ENCODE data around the gene SPEN. TPM values are rescaled to one million over a fixed set of nuclear protein-coding genes. Genes with fewer than 3 reads are reported as not detected.
A peak's percentile ranks its signal among the peaks of the same experiment; 100 is the strongest.
"Not testable (repeated sequence)": the region's sequence is repeated elsewhere in the genome, so short reads cannot be mapped to it uniquely, and the experiment has no call there.

Gene SPEN
- total RNA-seq, 1 donor from 2014 or later: 20.8 TPM

DNA sequence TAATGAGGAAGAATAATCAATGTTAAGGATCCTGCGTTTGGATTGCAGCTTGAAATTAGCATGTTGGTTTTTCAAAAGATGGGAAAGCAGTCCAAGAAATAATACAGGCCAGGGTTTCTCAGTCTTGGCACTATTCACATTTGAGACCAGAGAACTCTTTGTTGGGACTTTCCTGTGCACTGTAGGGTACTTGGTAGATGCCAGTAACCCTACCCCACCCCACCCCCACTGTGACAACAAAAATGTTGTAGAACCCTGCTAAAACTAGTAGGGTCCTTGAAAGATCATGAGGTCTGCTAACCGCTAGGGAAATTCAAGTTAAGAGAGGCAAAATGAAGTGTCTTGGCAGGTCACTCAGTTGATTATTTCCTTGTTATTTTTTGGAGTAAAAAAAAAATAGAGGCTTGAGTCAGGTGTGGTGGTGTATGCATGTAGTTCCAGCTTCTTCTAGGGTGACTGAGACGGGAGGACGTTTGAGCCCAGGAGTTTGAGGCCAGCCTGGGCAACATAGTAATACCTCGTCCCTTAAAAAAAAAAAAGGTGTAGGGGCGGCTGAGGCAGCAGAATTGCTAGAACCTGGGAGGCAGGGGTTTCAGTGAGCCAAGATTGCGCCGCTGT lies 53.3 kb downstream of the SPEN start:
- Histone ChIP-seq H3K27me3 (ENCODE audit: low read depth) (no peaks in the 10 kb centered on the region), H3K4me1 (peaks cover 44% of the 10 kb centered on the region), H3K4me3 (no peak overlapping the region), H3K36me3 (peaks cover 7% of the 10 kb centered on the region), H3K27ac (replicated peaks) (no peak overlapping the region), H3K9me3 (replicated peaks) (no peaks in the 10 kb centered on the region)
- no peak for DNase-seq
- intact Hi-C loops (cut with micrococcal nuclease): no loop called here
- TF ChIP-seq, protein P1, sequence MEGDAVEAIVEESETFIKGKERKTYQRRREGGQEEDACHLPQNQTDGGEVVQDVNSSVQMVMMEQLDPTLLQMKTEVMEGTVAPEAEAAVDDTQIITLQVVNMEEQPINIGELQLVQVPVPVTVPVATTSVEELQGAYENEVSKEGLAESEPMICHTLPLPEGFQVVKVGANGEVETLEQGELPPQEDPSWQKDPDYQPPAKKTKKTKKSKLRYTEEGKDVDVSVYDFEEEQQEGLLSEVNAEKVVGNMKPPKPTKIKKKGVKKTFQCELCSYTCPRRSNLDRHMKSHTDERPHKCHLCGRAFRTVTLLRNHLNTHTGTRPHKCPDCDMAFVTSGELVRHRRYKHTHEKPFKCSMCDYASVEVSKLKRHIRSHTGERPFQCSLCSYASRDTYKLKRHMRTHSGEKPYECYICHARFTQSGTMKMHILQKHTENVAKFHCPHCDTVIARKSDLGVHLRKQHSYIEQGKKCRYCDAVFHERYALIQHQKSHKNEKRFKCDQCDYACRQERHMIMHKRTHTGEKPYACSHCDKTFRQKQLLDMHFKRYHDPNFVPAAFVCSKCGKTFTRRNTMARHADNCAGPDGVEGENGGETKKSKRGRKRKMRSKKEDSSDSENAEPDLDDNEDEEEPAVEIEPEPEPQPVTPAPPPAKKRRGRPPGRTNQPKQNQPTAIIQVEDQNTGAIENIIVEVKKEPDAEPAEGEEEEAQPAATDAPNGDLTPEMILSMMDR (IDR thresholded peaks at IDR 0.05; ENCODE audit: borderline replicate concordance): no peak

DNA sequence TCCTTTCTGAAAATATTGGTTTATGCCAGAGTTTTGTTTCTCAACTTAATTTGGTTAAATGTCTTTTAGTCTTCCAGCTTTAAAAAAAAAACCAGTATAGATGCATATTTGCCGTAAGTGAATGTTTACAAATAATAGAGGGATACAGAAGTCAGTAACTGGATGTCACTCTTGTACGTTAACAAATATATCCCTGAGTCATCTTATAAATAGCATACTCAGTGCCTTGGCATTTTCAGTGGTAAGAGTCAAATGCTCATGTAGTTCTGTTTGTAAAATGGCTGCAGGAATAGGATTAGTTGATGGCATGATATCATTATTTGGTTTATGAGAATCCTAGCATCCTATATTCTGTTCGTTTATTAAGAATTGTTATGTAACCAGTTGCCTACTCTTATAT lies 55.4 kb downstream of the SPEN start:
- H3K27ac ChIP-seq (replicated peaks): peak overlapping the region; percentile 43

DNA sequence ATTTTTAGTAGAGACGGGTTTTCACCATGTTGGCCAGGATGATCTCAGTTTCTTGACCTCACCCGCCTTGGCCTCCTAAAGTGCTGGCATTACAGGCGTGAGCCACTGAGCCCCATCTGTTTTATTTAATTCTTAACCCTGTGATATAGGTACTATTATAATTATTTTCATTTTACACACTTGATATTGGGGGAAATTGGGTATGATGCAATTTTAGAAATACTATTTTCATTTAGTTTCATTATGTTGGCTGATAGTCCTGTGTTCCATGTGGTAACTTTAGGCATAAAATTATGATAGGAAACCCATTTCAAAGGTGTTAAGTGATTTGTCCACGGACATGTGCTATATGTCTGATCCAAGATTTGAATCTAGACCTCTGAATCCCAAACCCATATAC lies 61.1 kb downstream of the SPEN start:
- no peak overlapping the region for H3K27ac ChIP-seq (replicated peaks)
- H3K4me1 ChIP-seq: peaks cover 6% of the 10 kb centered on the region
- H3K36me3 ChIP-seq: peaks cover 53% of the 10 kb centered on the region
- no peaks in the 10 kb centered on the region for H3K27me3 ChIP-seq (ENCODE audit: low read depth)
- no peak overlapping the region for H3K4me3 ChIP-seq
- intact Hi-C loops (cut with micrococcal nuclease): no loop called here
- TF ChIP-seq, protein P1 (IDR thresholded peaks at IDR 0.05; ENCODE audit: borderline replicate concordance): no peak
- H3K9me3 ChIP-seq (replicated peaks): no peaks in the 10 kb centered on the region
- DNase-seq: no peak

More for the DNA sequence above, 55.4 kb downstream of the SPEN start:
- Histone ChIP-seq H3K4me1 (peaks cover 43% of the 10 kb centered on the region), H3K36me3 (peaks cover 9% of the 10 kb centered on the region), H3K4me3 (no peak overlapping the region), H3K9me3 (replicated peaks) (no peaks in the 10 kb centered on the region), H3K27me3 (ENCODE audit: low read depth) (no peaks in the 10 kb centered on the region)
- TF ChIP-seq, protein P1 (IDR thresholded peaks at IDR 0.05; ENCODE audit: borderline replicate concordance): no peak
- DNase-seq: no peak
- intact Hi-C loops (cut with micrococcal nuclease): no loop called here

DNA sequence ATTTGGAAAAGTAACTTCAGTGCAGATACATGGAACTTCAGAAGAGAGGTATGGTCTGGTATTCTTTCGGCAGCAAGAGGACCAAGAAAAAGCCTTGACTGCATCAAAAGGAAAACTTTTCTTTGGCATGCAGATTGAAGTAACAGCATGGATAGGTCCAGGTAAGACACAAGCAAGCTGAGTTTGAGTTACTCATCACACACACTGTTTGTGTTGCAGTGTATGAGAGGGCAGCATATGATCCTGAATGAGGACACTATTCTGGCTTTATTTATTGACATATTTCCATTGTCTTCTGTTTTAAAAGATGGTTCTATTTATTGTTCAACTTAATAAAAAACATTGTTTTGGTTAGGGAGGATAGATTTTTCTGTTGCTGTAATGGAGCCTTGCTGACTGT lies 63.6 kb downstream of the SPEN start:
- intact Hi-C loops (cut with micrococcal nuclease): no loop called here
- no peak for DNase-seq
- H3K4me3 ChIP-seq: no peak overlapping the region

DNA sequence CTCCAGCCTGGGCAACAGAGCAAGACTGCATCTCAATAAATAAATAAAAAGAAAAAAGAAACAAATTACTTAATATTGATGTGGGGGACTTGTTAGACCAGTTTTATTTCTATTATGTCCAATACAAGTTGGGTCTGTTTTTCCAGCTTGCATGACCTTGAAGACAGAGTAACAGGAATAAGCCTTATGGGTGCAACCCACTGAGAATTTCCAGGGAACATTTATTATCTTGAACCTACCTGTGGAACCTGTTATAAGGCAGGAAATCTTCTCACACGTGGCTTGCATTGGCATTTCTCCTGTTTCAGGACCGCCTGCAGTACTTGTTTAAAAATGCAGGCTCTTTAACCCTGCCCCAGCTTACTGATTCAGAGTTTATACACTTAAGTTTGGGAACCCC lies 64.4 kb downstream of the SPEN start:
- intact Hi-C loops (cut with micrococcal nuclease): no loop called here

More for the DNA sequence above, 63.6 kb downstream of the SPEN start:
- TF ChIP-seq, protein P1 (IDR thresholded peaks at IDR 0.05; ENCODE audit: borderline replicate concordance): no peak
- H3K27me3 ChIP-seq (ENCODE audit: low read depth): no peaks in the 10 kb centered on the region
- H3K4me1 ChIP-seq: peaks cover 6% of the 10 kb centered on the region
- H3K9me3 ChIP-seq (replicated peaks): no peaks in the 10 kb centered on the region
- no peak overlapping the region for H3K27ac ChIP-seq (replicated peaks)
- H3K36me3 ChIP-seq: peaks cover 66% of the 10 kb centered on the region

DNA sequence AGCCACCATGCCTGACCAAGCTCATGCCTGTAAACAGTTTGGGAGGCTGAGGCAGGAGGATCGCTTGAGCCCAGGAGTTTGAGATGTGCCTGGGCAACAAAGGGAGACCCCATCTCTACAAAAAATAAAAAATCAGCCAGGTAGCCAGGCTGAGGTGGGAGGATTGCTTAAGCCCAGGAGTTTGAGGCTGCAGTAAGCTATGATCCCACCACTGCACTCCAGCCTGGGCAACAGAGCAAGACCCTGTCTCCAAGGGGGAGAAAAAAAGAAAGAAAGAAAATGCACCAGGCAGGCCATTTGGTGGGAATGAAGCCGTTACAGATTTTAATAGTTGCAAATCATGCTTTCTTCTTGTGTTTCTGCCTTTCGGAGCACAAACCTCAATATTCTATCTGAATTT lies 66.1 kb downstream of the SPEN start:
- Histone ChIP-seq H3K36me3 (peaks cover 88% of the 10 kb centered on the region), H3K4me1 (peaks cover 20% of the 10 kb centered on the region)
- H3K27ac ChIP-seq (replicated peaks); intact Hi-C loops (cut with micrococcal nuclease); DNase-seq; H3K27me3 ChIP-seq (ENCODE audit: low read depth); H3K4me3 ChIP-seq; H3K9me3 ChIP-seq (replicated peaks): not testable (repeated sequence)

More for the DNA sequence above, 64.4 kb downstream of the SPEN start:
- no peaks in the 10 kb centered on the region for H3K9me3 ChIP-seq (replicated peaks)
- TF ChIP-seq, protein P1 (IDR thresholded peaks at IDR 0.05; ENCODE audit: borderline replicate concordance): no peak
- peaks cover 14% of the 10 kb centered on the region for H3K4me1 ChIP-seq
- no peak for DNase-seq
- no peaks in the 10 kb centered on the region for H3K27me3 ChIP-seq (ENCODE audit: low read depth)
- no peak overlapping the region for H3K27ac ChIP-seq (replicated peaks)
- H3K36me3 ChIP-seq: peaks cover 71% of the 10 kb centered on the region
- H3K4me3 ChIP-seq: no peak overlapping the region

Measured in left ventricle myocardium inferior (tissue), 1 donor.